ENCODE data around the gene MYO1E.

The MYO1E gene

GRCh38 chr15:59329570-59330350 is 42.9 kb downstream of the MYO1E start:
- TF ChIP-seq POLR2A (IDR thresholded peaks at IDR 0.05; ENCODE audit: low read depth, low read length) = no peak
- FAIRE-seq (no peak), DNase-seq (ENCODE audit: insufficient read length, low spot score) (no peak)

- FAIRE-seq = no peak
- no peak for TF ChIP-seq POLR2A (IDR thresholded peaks at IDR 0.05; ENCODE audit: low read depth, low read length)
Measured at GRCh38 chr15:59329091-59329490, 43.6 kb downstream of the MYO1E start.

GRCh38 chr15:59327942-59328341 is 44.7 kb downstream of the MYO1E start:
- FAIRE-seq (no peak), DNase-seq (ENCODE audit: insufficient read length, low spot score) (no peak)
- no peak for TF ChIP-seq POLR2A (IDR thresholded peaks at IDR 0.05; ENCODE audit: low read depth, low read length)

More at GRCh38 chr15:59329091-59329490, 43.6 kb downstream of the MYO1E start:
- DNase-seq (ENCODE audit: insufficient read length, low spot score) = no peak

- FAIRE-seq = no peak
- DNase-seq (ENCODE audit: insufficient read length, low spot score) = no peak
- no peak for TF ChIP-seq POLR2A (IDR thresholded peaks at IDR 0.05; ENCODE audit: low read depth, low read length)
Measured at GRCh38 chr15:59326856-59327255, 45.8 kb downstream of the MYO1E start.

- FAIRE-seq (no peak), DNase-seq (ENCODE audit: insufficient read length, low spot score) (no peak)
- TF ChIP-seq POLR2A (IDR thresholded peaks at IDR 0.05; ENCODE audit: low read depth, low read length) = no peak
Measured at GRCh38 chr15:59322056-59322759, 50.5 kb downstream of the MYO1E start.

GRCh38 chr15:59321000-59321689 is 51.5 kb downstream of the MYO1E start:
- DNase-seq (ENCODE audit: insufficient read length, low spot score) = no peak
- no peak for TF ChIP-seq POLR2A (IDR thresholded peaks at IDR 0.05; ENCODE audit: low read depth, low read length)
- FAIRE-seq = no peak

GRCh38 chr15:59317211-59317610 is 55.5 kb downstream of the MYO1E start:
- FAIRE-seq (no peak), DNase-seq (ENCODE audit: insufficient read length, low spot score) (no peak)
- TF ChIP-seq POLR2A (IDR thresholded peaks at IDR 0.05; ENCODE audit: low read depth, low read length) = no peak

GRCh38 chr15:59315914-59316451 is 56.7 kb downstream of the MYO1E start:
- FAIRE-seq (no peak), DNase-seq (ENCODE audit: insufficient read length, low spot score) (no peak)
- no peak for TF ChIP-seq POLR2A (IDR thresholded peaks at IDR 0.05; ENCODE audit: low read depth, low read length)

- DNase-seq (ENCODE audit: insufficient read length, low spot score) (no peak), FAIRE-seq (no peak)
- TF ChIP-seq POLR2A (IDR thresholded peaks at IDR 0.05; ENCODE audit: low read depth, low read length) = no peak
Measured at GRCh38 chr15:59313641-59314332, 58.9 kb downstream of the MYO1E start.

- DNase-seq (ENCODE audit: insufficient read length, low spot score) (no peak), FAIRE-seq (no peak)
- TF ChIP-seq POLR2A (IDR thresholded peaks at IDR 0.05; ENCODE audit: low read depth, low read length) = no peak
Measured at GRCh38 chr15:59312205-59312604, 60.5 kb downstream of the MYO1E start.

- no peak for FAIRE-seq
- no peak for TF ChIP-seq POLR2A (IDR thresholded peaks at IDR 0.05; ENCODE audit: low read depth, low read length)
- no peak for DNase-seq (ENCODE audit: insufficient read length, low spot score)
Measured at GRCh38 chr15:59311195-59311594, 61.5 kb downstream of the MYO1E start.

- DNase-seq (ENCODE audit: insufficient read length, low spot score) (no peak), FAIRE-seq (no peak)
- TF ChIP-seq POLR2A (IDR thresholded peaks at IDR 0.05; ENCODE audit: low read depth, low read length) = no peak
Measured at GRCh38 chr15:59309405-59309804, 63.3 kb downstream of the MYO1E start.

GRCh38 chr15:59307165-59307537 is 65.5 kb downstream of the MYO1E start:
- TF ChIP-seq POLR2A (IDR thresholded peaks at IDR 0.05; ENCODE audit: low read depth, low read length) = no peak
- DNase-seq (ENCODE audit: insufficient read length, low spot score) (no peak), FAIRE-seq (no peak)
